GM18519 (cell line): ENCODE data around the gene CCSER1.
"Not testable (repeated sequence)": the region's sequence is repeated elsewhere in the genome, so short reads cannot be mapped to it uniquely, and the experiment has no call there.

Source experiments
- ATAC-seq: cut with Tn5 transposase; IDR thresholded peaks from one replicate; pipeline ENCODE4 v1.9.1; 2021; ENCODE audit warnings: mild to moderate bottlenecking, moderate library complexity; ENCODE audit not compliant: unreplicated experiment, low FRiP score

The CCSER1 gene

GRCh38 chr4:90888571-90888970, 761.4 kb downstream of the CCSER1 start:
- no peak for ATAC-seq

GRCh38 chr4:90889171-90889570, 762.0 kb downstream of the CCSER1 start:
- ATAC-seq = no peak

- ATAC-seq = not testable (repeated sequence)
Measured at GRCh38 chr4:90903413-90903812, 776.2 kb downstream of the CCSER1 start.

- no peak for ATAC-seq
Measured at GRCh38 chr4:90904021-90904420, 776.8 kb downstream of the CCSER1 start.

- ATAC-seq = no peak
Measured at GRCh38 chr4:90906239-90906638, 779.0 kb downstream of the CCSER1 start.

- not testable (repeated sequence) for ATAC-seq
Measured at GRCh38 chr4:90911724-90912434, 784.7 kb downstream of the CCSER1 start.

GRCh38 chr4:90922174-90922573, 795.0 kb downstream of the CCSER1 start:
- no peak for ATAC-seq

GRCh38 chr4:90926957-90927356, 799.8 kb downstream of the CCSER1 start:
- no peak for ATAC-seq

- ATAC-seq = no peak
Measured at GRCh38 chr4:90943311-90943710, 816.1 kb downstream of the CCSER1 start.

GRCh38 chr4:90946945-90947344, 819.8 kb downstream of the CCSER1 start:
- ATAC-seq = no peak

GRCh38 chr4:90950385-90950841, 823.2 kb downstream of the CCSER1 start:
- ATAC-seq = no peak

GRCh38 chr4:90951037-90951436, 823.8 kb downstream of the CCSER1 start:
- no peak for ATAC-seq

GRCh38 chr4:90958256-90958895, 831.2 kb downstream of the CCSER1 start:
- no peak for ATAC-seq

GRCh38 chr4:90960433-90960832, 833.2 kb downstream of the CCSER1 start:
- no peak for ATAC-seq

- ATAC-seq = no peak
Measured at GRCh38 chr4:90960840-90961239, 833.6 kb downstream of the CCSER1 start.

GRCh38 chr4:90970021-90970420, 842.8 kb downstream of the CCSER1 start:
- no peak for ATAC-seq

GRCh38 chr4:90977726-90978125, 850.5 kb downstream of the CCSER1 start:
- ATAC-seq = no peak

- no peak for ATAC-seq
Measured at GRCh38 chr4:90979556-90979955, 852.4 kb downstream of the CCSER1 start.

GRCh38 chr4:90982813-90983212, 855.6 kb downstream of the CCSER1 start:
- ATAC-seq = no peak

GRCh38 chr4:90990284-90990683, 863.1 kb downstream of the CCSER1 start:
- ATAC-seq = no peak

GRCh38 chr4:90992213-90992612, 865.0 kb downstream of the CCSER1 start:
- ATAC-seq = no peak
